ENCODE results near the gene SHPK. TPM values are rescaled to one million over a fixed set of nuclear protein-coding genes. Genes with fewer than 3 reads are reported as not detected.

The SHPK gene
- total and polyA plus RNA-seq, 9 of the 15 experiments (the other 6 are each of a cell fraction or from before 2014, with no cell fraction given), result 2.5 to 16.3 (median 11.8) TPM

- TF ChIP-seq JUNB (CRISPR knock-in tag; conservative IDR thresholded peaks at IDR 0.05), result no peak
These were observed 30.5 kb upstream of the SHPK start (continued) for GRCh38 chr17:3666516-3666915.

- no peak for FAIRE-seq
- POLR2A ChIA-PET, result no interaction called here
These were observed 29.8 kb upstream of the SHPK start for GRCh38 chr17:3665834-3666233.

More at GRCh38 chr17:3665834-3666233, 29.8 kb upstream of the SHPK start:
- no TSS peak for BruUV-seq (replicated peaks)
- CTCF ChIA-PET (ENCODE audit: low intra/inter-chr PET ratio), result no interaction called here
- H3K4me3 ChIP-seq, result no peak overlapping the region
- H3K9me1 ChIP-seq (ENCODE audit: control insufficient read depth, insufficient read depth, low read length), result peaks cover 6% of the 10 kb centered on the region
- WGBS (ENCODE audit: insufficient coverage, low coverage, missing lambda C conversion rate), result 73% methylated on average over 4 of the region's 5 CpGs
- no peak for DNase-seq (ENCODE audit: extremely low read depth in 1 of 4, low spot score in 3 of 4)
- H4K20me1 ChIP-seq (replicated peaks; ENCODE audit: control insufficient read depth, insufficient read depth, low read length), result 0 out of 2 replicates have a peak, but pooled peaks cover 16% of the 10 kb centered on the region
- H3K36me3 ChIP-seq (ENCODE audit: control insufficient read depth, insufficient read depth, low read length), result peaks cover 5% of the 10 kb centered on the region; the same call in 1 of the 3 replicates
- TF ChIP-seq DLX4 (CRISPR knock-in tag; IDR thresholded peaks at IDR 0.05), result no peak
- no peak for TF ChIP-seq KLF1 (tag; IDR thresholded peaks at IDR 0.05)
- no peak for TF ChIP-seq CREM (IDR thresholded peaks at IDR 0.05; ENCODE audit: low read depth)
- TF ChIP-seq ZNF707 (CRISPR knock-in tag; conservative IDR thresholded peaks at IDR 0.05), result no peak
- no peak for TF ChIP-seq RBBP5 (IDR thresholded peaks at IDR 0.05; ENCODE audit: borderline replicate concordance, insufficient read depth, low read length, poor library complexity, severe bottlenecking)
- TF ChIP-seq ZNF121 (CRISPR knock-in tag; conservative IDR thresholded peaks at IDR 0.05), result no peak
- TF ChIP-seq WHSC1 (IDR thresholded peaks at IDR 0.05; ENCODE audit: low read length), result no peak
- TF ChIP-seq CHD2 (IDR thresholded peaks at IDR 0.05; ENCODE audit: low read depth, low read length), result no peak
- no peak for TF ChIP-seq SETDB1 (IDR thresholded peaks at IDR 0.05; ENCODE audit: low read length)
- TF ChIP-seq PCBP1 (IDR thresholded peaks at IDR 0.05; ENCODE audit: low read depth, low read length, poor library complexity, severe bottlenecking), result no peak
- intact Hi-C loops (cut with micrococcal nuclease) (no loop called here), in situ Hi-C loops (cut with MboI) (no loop called here)
- peaks cover 6 to 39% of the 10 kb centered on the region in 2 experiments; a peak in 4 of 5 replicates for H3K4me1 ChIP-seq (replicated peaks in 1 of 2; ENCODE audit: control insufficient read depth in 2 of 2, insufficient read depth in 2 of 2, low read length in 2 of 2)
- H3K9me3 ChIP-seq (replicated peaks; ENCODE audit: control insufficient read depth, insufficient read depth, low read depth, low read length), result no peaks in the 10 kb centered on the region
- no peak overlapping the region for H2AFZ ChIP-seq (ENCODE audit: low read depth, low read length)
- no peak overlapping the region for H3K9ac ChIP-seq (ENCODE audit: insufficient read depth in 1 of 2, low read depth in 2 of 2, low read length in 2 of 2)
- H3K27me3 ChIP-seq (ENCODE audit: control insufficient read depth in 2 of 2, insufficient read depth in 2 of 2, low read length in 2 of 2), result no peaks in the 10 kb centered on the region
- no peak overlapping the region for H3K27ac ChIP-seq (ENCODE audit: extremely low read depth, low read depth, low read length)
- H3K4me2 ChIP-seq (ENCODE audit: insufficient read depth, low read length), result no peak overlapping the region
- H3K79me2 ChIP-seq (ENCODE audit: control insufficient read depth, insufficient read depth, low read length), result peaks cover 20% of the 10 kb centered on the region
- ATAC-seq, result no peak

All from K562 (cell line).